HEK293 (cell line): ENCODE data around the gene RASA3.

Source experiments
- CTCF ChIA-PET: fragments of 350-600 bp; formaldehyde crosslinking; extraction: SDS; loops from one replicate; lab custom pipeline; 2021; ENCODE audit warnings: antibody characterized with exemption; lab: Yijun Ruan, JAX
- POLR2A ChIA-PET: fragments of 300-600 bp; formaldehyde crosslinking; extraction: SDS; loops from one replicate; lab custom pipeline; 2020; ENCODE audit warnings: antibody characterized with exemption, inconsistent platforms; lab: Yijun Ruan, JAX
- H3K27ac ChIP-seq: fragments of 200-500 bp; sonication (Bioruptor generic); 2 replicates; pipeline ENCODE4 v1.5.1; 2014; ENCODE audit warnings: low read depth, low read length, control low read depth, inconsistent platforms; ENCODE audit errors: extremely low read depth
- H3K36me3 ChIP-seq, 2 experiments: fragments of 200-500 bp in 1 of 2; sonication (Bioruptor generic) in 1 of 2; 1 replicate in 1 of 2; 2 replicates in 1 of 2; pipeline ENCODE4 v1.5.1; 2014 to 2017; ENCODE audit warnings: inconsistent platforms in 2 of 2, low read length in 2 of 2; ENCODE audit not compliant: control insufficient read depth in 2 of 2, insufficient read depth in 1 of 2
- H3K4me1 ChIP-seq: fragments of 200-500 bp; sonication (Bioruptor generic); 2 replicates; pipeline ENCODE4 v1.5.1; 2014; ENCODE audit warnings: mild to moderate bottlenecking, low read length, inconsistent platforms; ENCODE audit not compliant: control insufficient read depth, insufficient read depth
- H3K4me3 ChIP-seq: 2 replicates; pipeline ENCODE4 v1.5.1; 2011; ENCODE audit warnings: low read depth, mild to moderate bottlenecking, control low read depth, low read length, moderate library complexity
- H3K9me3 ChIP-seq: fragments of 200-500 bp; sonication (Bioruptor generic); 2 replicates; pipeline ENCODE4 v1.5.1; 2014; ENCODE audit warnings: low read depth, low read length, inconsistent platforms; ENCODE audit not compliant: control insufficient read depth, insufficient read depth
- FEZF1 ChIP-seq: fragments of 450-650 bp; formaldehyde crosslinking; IDR thresholded peaks from 2 replicates; pipeline ENCODE4 v1.5.1; 2016; ENCODE audit warnings: missing biosample characterization, missing genetic modification characterization
- GLI2 ChIP-seq: fragments of 450-650 bp; formaldehyde crosslinking; IDR thresholded peaks from 2 replicates; pipeline ENCODE4; 2017; ENCODE audit warnings: missing biosample characterization, missing genetic modification characterization, low read depth, borderline replicate concordance
- HOXD13 ChIP-seq: sonication (generic); formaldehyde crosslinking; IDR thresholded peaks from 2 replicates; pipeline ENCODE4 v1.8.0; 2022; ENCODE audit warnings: missing genetic modification reagents, borderline replicate concordance
- KLF1 ChIP-seq: fragments of 450-650 bp; formaldehyde crosslinking; IDR thresholded peaks from 2 replicates; pipeline ENCODE4 v1.5.1; 2016; ENCODE audit warnings: missing biosample characterization, missing genetic modification characterization
- SCRT1 ChIP-seq: fragments of 450-650 bp; formaldehyde crosslinking; IDR thresholded peaks from 2 replicates; pipeline ENCODE4 v1.5.1; 2016; ENCODE audit warnings: missing biosample characterization, missing genetic modification characterization, borderline replicate concordance
- ZFHX2 ChIP-seq: fragments of 450-650 bp; formaldehyde crosslinking; conservative IDR thresholded peaks from 2 replicates; pipeline ENCODE4 v1.5.1; 2016; ENCODE audit warnings: missing biosample characterization, missing genetic modification characterization
- ZFP3 ChIP-seq: fragments of 450-650 bp; formaldehyde crosslinking; IDR thresholded peaks from 2 replicates; pipeline ENCODE4 v1.5.1; 2016; ENCODE audit warnings: low read depth, missing biosample characterization, missing genetic modification characterization
- ZNF211 ChIP-seq: fragments of 450-650 bp; formaldehyde crosslinking; IDR thresholded peaks from 2 replicates; pipeline ENCODE4 v1.5.1; 2016; ENCODE audit warnings: low read depth, missing biosample characterization, missing genetic modification characterization
- ZNF37A ChIP-seq: fragments of 450-650 bp; IDR thresholded peaks from 2 replicates; pipeline ENCODE4 v1.5.1; 2018; ENCODE audit warnings: missing biosample characterization, missing genetic modification characterization
- ZNF501 ChIP-seq: fragments of 450-650 bp; formaldehyde crosslinking; IDR thresholded peaks from 2 replicates; pipeline ENCODE4 v1.5.1; 2016; ENCODE audit warnings: missing biosample characterization, missing genetic modification characterization
- ZNF624 ChIP-seq: fragments of 450-650 bp; formaldehyde crosslinking; IDR thresholded peaks from 2 replicates; pipeline ENCODE4 v1.5.1; 2017; ENCODE audit warnings: missing biosample characterization, missing genetic modification characterization
- ZSCAN23 ChIP-seq: fragments of 450-650 bp; formaldehyde crosslinking; IDR thresholded peaks from 2 replicates; pipeline ENCODE4 v1.5.1; 2016; ENCODE audit warnings: missing biosample characterization, missing genetic modification characterization
- TF ChIP-seq, protein P1 (sequence below): fragments of 450-650 bp; IDR thresholded peaks from 2 replicates; pipeline ENCODE4 v1.5.1; 2018; ENCODE audit warnings: missing biosample characterization, mild to moderate bottlenecking, missing genetic modification characterization
- TF ChIP-seq, protein P2 (sequence below): fragments of 450-650 bp; formaldehyde crosslinking; IDR thresholded peaks from 2 replicates; pipeline ENCODE4 v1.5.1; 2016; ENCODE audit warnings: missing biosample characterization, missing genetic modification characterization
- TF ChIP-seq, protein P3 (sequence below): fragments of 450-650 bp; formaldehyde crosslinking; IDR thresholded peaks from 2 replicates; pipeline ENCODE4 v1.5.1; 2016; ENCODE audit warnings: missing biosample characterization, missing genetic modification characterization

RASA3 gene

DNA sequence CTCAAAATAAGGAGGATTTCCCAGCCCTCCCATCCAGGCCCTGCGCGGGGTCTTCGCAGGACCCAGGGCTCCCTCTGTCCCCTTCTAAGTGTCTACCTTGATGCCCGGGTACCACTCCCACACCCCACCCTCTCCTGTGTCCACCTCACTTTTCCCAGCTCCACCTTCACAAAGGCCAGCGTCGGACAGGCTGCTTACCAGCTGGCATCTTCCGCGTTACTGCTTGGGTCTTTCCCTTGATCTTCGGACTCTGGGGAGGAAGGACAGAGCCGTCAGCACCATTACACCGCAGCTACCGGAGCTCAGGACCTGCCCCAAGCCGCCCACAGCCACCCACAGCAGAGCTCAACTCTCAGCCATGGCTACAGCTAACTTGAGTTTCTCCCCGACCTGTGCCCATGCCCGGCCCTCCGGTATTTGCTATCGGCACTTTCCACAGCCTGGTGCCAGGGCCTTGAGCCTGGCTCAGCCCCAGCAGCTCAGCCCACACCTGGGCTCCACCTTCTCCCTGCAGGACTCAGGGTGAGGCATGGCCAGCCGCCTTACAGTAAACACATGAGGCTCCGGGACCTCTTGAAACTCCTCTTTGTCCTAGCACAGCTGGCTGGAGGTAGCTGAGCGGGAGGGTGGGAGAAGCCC lies 162.3 kb downstream of the RASA3 start:
- Histone ChIP-seq H3K4me1 (no peaks in the 10 kb centered on the region), H3K4me3 (no peak overlapping the region), H3K27ac (no peak overlapping the region), H3K9me3 (no peaks in the 10 kb centered on the region), H3K36me3 (no peaks in the 10 kb centered on the region)
- ChIA-PET POLR2A (no interaction called here), CTCF (no interaction called here)
- TF ChIP-seq, protein P1, sequence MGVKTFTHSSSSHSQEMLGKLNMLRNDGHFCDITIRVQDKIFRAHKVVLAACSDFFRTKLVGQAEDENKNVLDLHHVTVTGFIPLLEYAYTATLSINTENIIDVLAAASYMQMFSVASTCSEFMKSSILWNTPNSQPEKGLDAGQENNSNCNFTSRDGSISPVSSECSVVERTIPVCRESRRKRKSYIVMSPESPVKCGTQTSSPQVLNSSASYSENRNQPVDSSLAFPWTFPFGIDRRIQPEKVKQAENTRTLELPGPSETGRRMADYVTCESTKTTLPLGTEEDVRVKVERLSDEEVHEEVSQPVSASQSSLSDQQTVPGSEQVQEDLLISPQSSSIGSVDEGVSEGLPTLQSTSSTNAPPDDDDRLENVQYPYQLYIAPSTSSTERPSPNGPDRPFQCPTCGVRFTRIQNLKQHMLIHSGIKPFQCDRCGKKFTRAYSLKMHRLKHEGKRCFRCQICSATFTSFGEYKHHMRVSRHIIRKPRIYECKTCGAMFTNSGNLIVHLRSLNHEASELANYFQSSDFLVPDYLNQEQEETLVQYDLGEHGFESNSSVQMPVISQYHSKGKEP (tag by site-specific recombination) = no peak

DNA sequence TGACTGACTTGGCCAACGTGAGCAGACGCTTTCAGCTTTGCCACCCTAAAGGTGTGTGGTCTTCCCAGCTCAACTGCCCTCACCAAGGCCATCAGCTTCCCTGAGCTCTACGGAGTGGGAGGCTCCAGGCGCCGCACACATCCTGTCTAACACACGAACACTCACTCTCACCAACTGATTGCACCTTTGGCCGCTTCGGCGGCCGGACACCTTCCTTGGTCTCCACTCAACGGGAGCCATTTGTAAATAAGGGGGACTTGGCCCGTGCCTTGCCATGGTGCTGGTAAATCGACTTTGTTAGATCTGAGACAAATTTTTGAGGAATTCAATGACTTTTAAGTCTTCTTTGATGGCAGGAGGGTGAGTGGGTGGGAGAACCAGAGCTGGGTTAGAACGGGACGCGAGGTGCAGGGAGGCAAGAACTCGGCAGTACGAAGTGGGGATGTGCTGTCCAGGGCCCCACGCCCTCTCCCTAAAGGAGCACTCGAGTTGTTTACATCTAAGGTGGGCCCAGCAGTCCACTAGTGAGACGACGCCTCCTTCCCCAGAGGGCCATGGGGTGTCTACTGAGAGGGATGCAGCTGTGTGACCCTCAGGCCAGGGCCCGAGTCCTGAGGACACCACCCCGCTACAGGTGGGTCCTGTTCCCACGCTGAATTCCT lies 163.0 kb downstream of the RASA3 start:
- Histone ChIP-seq H3K36me3 (no peaks in the 10 kb centered on the region), H3K9me3 (no peaks in the 10 kb centered on the region), H3K4me1 (no peaks in the 10 kb centered on the region), H3K27ac (no peak overlapping the region), H3K4me3 (no peak overlapping the region)
- ChIA-PET POLR2A (no interaction called here), CTCF (no interaction called here)
- TF ChIP-seq ZNF211 (tag by site-specific recombination) (no peak), HOXD13 (no peak), KLF1 (no peak), FEZF1 (no peak), ZNF37A (tag by site-specific recombination) (no peak), GLI2 (tag by site-specific recombination) (no peak), ZSCAN23 (tag by site-specific recombination) (no peak), ZFP3 (no peak), ZFHX2 (tag by site-specific recombination) (no peak), ZNF624 (tag by site-specific recombination) (no peak), ZNF501 (tag by site-specific recombination) (no peak), SCRT1 (tag by site-specific recombination) (no peak)
- TF ChIP-seq, protein P2, sequence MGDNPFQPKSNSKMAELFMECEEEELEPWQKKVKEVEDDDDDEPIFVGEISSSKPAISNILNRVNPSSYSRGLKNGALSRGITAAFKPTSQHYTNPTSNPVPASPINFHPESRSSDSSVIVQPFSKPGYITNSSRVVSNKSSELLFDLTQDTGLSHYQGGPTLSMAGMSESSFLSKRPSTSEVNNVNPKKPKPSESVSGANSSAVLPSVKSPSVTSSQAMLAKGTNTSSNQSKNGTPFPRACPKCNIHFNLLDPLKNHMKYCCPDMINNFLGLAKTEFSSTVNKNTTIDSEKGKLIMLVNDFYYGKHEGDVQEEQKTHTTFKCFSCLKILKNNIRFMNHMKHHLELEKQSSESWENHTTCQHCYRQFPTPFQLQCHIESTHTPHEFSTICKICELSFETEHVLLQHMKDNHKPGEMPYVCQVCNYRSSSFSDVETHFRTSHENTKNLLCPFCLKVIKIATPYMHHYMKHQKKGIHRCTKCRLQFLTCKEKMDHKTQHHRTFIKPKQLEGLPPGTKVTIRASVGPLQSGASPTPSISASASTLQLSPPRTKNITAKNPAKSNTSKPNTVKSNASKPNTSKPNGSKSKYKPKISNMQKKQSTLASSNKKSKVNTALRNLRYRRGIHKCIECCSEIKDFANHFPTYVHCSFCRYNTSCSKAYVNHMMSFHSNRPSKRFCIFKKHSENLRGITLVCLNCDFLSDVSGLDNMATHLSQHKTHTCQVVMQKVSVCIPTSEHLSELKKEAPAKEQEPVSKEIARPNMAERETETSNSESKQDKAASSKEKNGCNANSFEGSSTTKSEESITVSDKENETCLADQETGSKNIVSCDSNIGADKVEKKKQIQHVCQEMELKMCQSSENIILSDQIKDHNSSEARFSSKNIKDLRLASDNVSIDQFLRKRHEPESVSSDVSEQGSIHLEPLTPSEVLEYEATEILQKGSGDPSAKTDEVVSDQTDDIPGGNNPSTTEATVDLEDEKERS = no peak
- TF ChIP-seq, protein P3, sequence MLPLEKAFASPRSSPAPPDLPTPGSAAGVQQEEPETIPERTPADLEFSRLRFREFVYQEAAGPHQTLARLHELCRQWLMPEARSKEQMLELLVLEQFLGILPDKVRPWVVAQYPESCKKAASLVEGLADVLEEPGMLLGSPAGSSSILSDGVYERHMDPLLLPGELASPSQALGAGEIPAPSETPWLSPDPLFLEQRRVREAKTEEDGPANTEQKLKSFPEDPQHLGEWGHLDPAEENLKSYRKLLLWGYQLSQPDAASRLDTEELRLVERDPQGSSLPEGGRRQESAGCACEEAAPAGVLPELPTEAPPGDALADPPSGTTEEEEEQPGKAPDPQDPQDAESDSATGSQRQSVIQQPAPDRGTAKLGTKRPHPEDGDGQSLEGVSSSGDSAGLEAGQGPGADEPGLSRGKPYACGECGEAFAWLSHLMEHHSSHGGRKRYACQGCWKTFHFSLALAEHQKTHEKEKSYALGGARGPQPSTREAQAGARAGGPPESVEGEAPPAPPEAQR (tag by site-specific recombination) = no peak
